DOHH2 (cell line): ENCODE measurements around the gene SLC7A14.

Experiments
- H3F3A ChIP-seq: fragments of 200-600 bp; sonication (generic), shearing (Covaris generic); 2 replicates; pipeline ENCODE4 v1.6.0; 2016; ENCODE audit warnings: antibody characterized with exemption, mild to moderate bottlenecking; ENCODE audit not compliant: control insufficient read depth, insufficient read depth
- H3K27ac ChIP-seq: fragments of 200-600 bp; sonication (generic); 2 replicates; pipeline ENCODE4 v1.5.1; 2014; ENCODE audit warnings: low read depth, mild to moderate bottlenecking, low read length, moderate library complexity
- H3K27me3 ChIP-seq: fragments of 200-600 bp; sonication (generic); 2 replicates; pipeline ENCODE4 v1.6.1; 2014; ENCODE audit warnings: mild to moderate bottlenecking, low read length, mixed read lengths; ENCODE audit not compliant: control insufficient read depth
- H3K36me3 ChIP-seq: fragments of 200-600 bp; sonication (generic); 2 replicates; pipeline ENCODE4 v1.6.1; 2014; ENCODE audit warnings: mild to moderate bottlenecking, low read length, moderate library complexity, mixed read lengths; ENCODE audit not compliant: control insufficient read depth
- H3K4me1 ChIP-seq: fragments of 200-600 bp; sonication (generic); 2 replicates; pipeline ENCODE4 v1.6.1; 2014; ENCODE audit warnings: mild to moderate bottlenecking, low read length, mixed read lengths; ENCODE audit not compliant: control insufficient read depth
- H3K4me2 ChIP-seq: fragments of 200-600 bp; sonication (generic); 2 replicates; pipeline ENCODE4 v1.6.0; 2014; ENCODE audit warnings: mild to moderate bottlenecking, low read length, moderate library complexity
- H3K4me3 ChIP-seq: fragments of 200-600 bp; sonication (generic); 2 replicates; pipeline ENCODE4 v1.5.1; 2014; ENCODE audit warnings: mild to moderate bottlenecking, low read length, mixed read lengths
- H3K79me2 ChIP-seq: fragments of 200-600 bp; sonication (generic); 2 replicates; pipeline ENCODE4 v1.6.1; 2014; ENCODE audit warnings: mild to moderate bottlenecking, low read length, mixed read lengths; ENCODE audit not compliant: control insufficient read depth
- H3K9me2 ChIP-seq: fragments of 200-600 bp; sonication (generic); replicated peaks from 2 replicates; pipeline ENCODE4 v1.6.1; 2014; ENCODE audit warnings: mild to moderate bottlenecking, low read length, mixed read lengths; ENCODE audit not compliant: control insufficient read depth
- H3K9me3 ChIP-seq: fragments of 200-600 bp; sonication (generic); 2 replicates; pipeline ENCODE4 v1.6.1; 2014; ENCODE audit warnings: antibody characterized with exemption, low read length, mixed read lengths; ENCODE audit not compliant: control insufficient read depth, insufficient read depth
- H4K20me1 ChIP-seq: fragments of 200-600 bp; sonication (generic); 2 replicates; pipeline ENCODE4 v1.6.0; 2014; ENCODE audit warnings: low read depth, mild to moderate bottlenecking, antibody characterized with exemption, low read length, moderate library complexity; ENCODE audit not compliant: control insufficient read depth, insufficient read depth
- CTCF ChIP-seq: fragments of 200-600 bp; sonication (generic); IDR thresholded peaks from one replicate; pipeline ENCODE4 v1.5.1; 2014; ENCODE audit warnings: antibody characterized with exemption, mild to moderate bottlenecking, low read depth, low read length; ENCODE audit not compliant: poor library complexity, severe bottlenecking
- EZH2phosphoT487 ChIP-seq: fragments of 200-600 bp; sonication (generic); IDR thresholded peaks from 2 replicates; pipeline ENCODE4 v1.6.1; 2017; ENCODE audit warnings: borderline replicate concordance, mild to moderate bottlenecking, antibody characterized with exemption, low read length, moderate library complexity, mixed read lengths

The SLC7A14 gene

GRCh38 chr3:170553788-170554757 is 31.8 kb downstream of the SLC7A14 start:
- TF ChIP-seq EZH2phosphoT487 = no peak
- no peak for TF ChIP-seq CTCF
- no peaks in the 10 kb centered on the region; the same call in 1 of the 2 replicates for H3K27me3 ChIP-seq
- H3K9me3 ChIP-seq = no peaks in the 10 kb centered on the region
- no peaks in the 10 kb centered on the region for H4K20me1 ChIP-seq
- no peaks in the 10 kb centered on the region for H3K36me3 ChIP-seq
- no peaks in the 10 kb centered on the region; the same call in 1 of the 2 replicates for H3K9me2 ChIP-seq
- H3K79me2 ChIP-seq = no peaks in the 10 kb centered on the region
- H3K4me2 ChIP-seq = no peak overlapping the region
- no peaks in the 10 kb centered on the region for H3K4me1 ChIP-seq
- H3K4me3 ChIP-seq = no peak overlapping the region
- no peaks in the 10 kb centered on the region for H3F3A ChIP-seq
- H3K27ac ChIP-seq = no peak overlapping the region

GRCh38 chr3:170551252-170551651 is 34.6 kb downstream of the SLC7A14 start:
- H4K20me1 ChIP-seq = no peaks in the 10 kb centered on the region
- no peaks in the 10 kb centered on the region for H3K4me1 ChIP-seq
- no peaks in the 10 kb centered on the region for H3F3A ChIP-seq
- no peak overlapping the region for H3K4me2 ChIP-seq
- no peak overlapping the region for H3K27ac ChIP-seq
- H3K4me3 ChIP-seq = no peak overlapping the region
- peaks cover 5% of the 10 kb centered on the region; the same call in 1 of the 2 replicates for H3K27me3 ChIP-seq
- H3K9me2 ChIP-seq = no peaks in the 10 kb centered on the region
- no peaks in the 10 kb centered on the region for H3K79me2 ChIP-seq
- H3K9me3 ChIP-seq = no peaks in the 10 kb centered on the region
- H3K36me3 ChIP-seq = no peaks in the 10 kb centered on the region
- TF ChIP-seq EZH2phosphoT487 (no peak), CTCF (no peak)

GRCh38 chr3:170542704-170543103 is 43.2 kb downstream of the SLC7A14 start:
- TF ChIP-seq EZH2phosphoT487 (no peak), CTCF (no peak)
- Histone ChIP-seq H4K20me1 (no peaks in the 10 kb centered on the region), H3K9me2 (no peaks in the 10 kb centered on the region), H3K4me2 (no peak overlapping the region), H3K79me2 (no peaks in the 10 kb centered on the region), H3K4me1 (no peaks in the 10 kb centered on the region), H3F3A (no peaks in the 10 kb centered on the region), H3K27me3 (peaks cover 2% of the 10 kb centered on the region; the same call in 1 of the 2 replicates), H3K9me3 (no peaks in the 10 kb centered on the region), H3K36me3 (no peaks in the 10 kb centered on the region), H3K4me3 (no peak overlapping the region), H3K27ac (no peak overlapping the region)
